ENCODE data around the gene HIKESHI.
A peak's percentile ranks its signal among the peaks of the same experiment; 100 is the strongest.
"Not testable (repeated sequence)": the region's sequence is repeated elsewhere in the genome, so short reads cannot be mapped to it uniquely, and the experiment has no call there.

Gene HIKESHI

DNA sequence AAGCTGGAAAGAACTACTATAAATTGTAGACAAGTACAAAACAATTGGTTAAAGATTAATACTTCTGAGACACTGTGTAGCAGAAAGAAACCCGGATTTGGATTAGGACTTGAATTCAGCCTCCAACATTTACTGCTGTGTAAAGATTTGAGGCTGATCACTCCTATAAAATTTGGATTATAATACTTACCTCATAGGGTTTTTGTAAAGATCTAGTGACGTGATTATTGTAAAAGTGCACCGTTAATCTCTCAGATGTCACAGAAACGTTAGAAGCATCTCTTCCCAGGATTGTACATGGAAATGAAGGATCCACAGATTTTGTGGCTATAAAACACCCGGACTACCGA lies 323 bp upstream of the HIKESHI start:
- no peak overlapping the region for H3K27ac ChIP-seq (ENCODE audit: low read length)

DNA sequence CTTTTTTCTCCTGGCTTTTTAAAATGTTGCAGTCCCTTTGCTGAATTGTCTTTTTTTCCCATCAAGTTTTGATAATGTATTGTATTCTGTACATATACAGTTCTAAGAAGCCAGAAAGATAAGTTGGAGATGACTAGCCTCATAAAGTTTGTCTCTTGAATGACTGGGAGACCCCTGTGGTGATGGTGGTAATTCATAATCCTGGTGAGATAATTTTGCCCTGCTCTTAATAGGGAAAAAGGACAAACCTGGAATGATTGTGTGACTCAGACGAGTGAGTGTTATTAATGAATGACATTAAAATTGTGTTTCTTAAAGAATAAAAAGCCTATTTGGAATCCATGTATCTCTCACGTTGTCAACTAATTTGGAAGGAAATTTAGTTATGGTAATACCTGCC lies 1.2 kb downstream of the HIKESHI start:
- Histone ChIP-seq H3K27ac (ENCODE audit: low read length) (no peak overlapping the region), H3K9me3 (ENCODE audit: control insufficient read depth, low read depth, low read length) (no peaks in the 10 kb centered on the region), H3K4me3 (ENCODE audit: low read length) (peak overlapping the region; percentile 92), H3K36me3 (ENCODE audit: control insufficient read depth, low read depth, low read length) (no peaks in the 10 kb centered on the region), H3K27me3 (ENCODE audit: control insufficient read depth, insufficient read depth, low read length) (no peaks in the 10 kb centered on the region), H3K4me1 (ENCODE audit: control insufficient read depth, low read depth, low read length) (peaks cover 9% of the 10 kb centered on the region), H3K9ac (ENCODE audit: low read length) (peak overlapping the region; percentile 91)

More for the DNA sequence above, 323 bp upstream of the HIKESHI start:
- Histone ChIP-seq H3K27me3 (ENCODE audit: control insufficient read depth, insufficient read depth, low read length) (no peaks in the 10 kb centered on the region), H3K9me3 (ENCODE audit: control insufficient read depth, low read depth, low read length) (no peaks in the 10 kb centered on the region), H3K4me3 (ENCODE audit: low read length) (peak overlapping the region; percentile 92), H3K4me1 (ENCODE audit: control insufficient read depth, low read depth, low read length) (peaks cover 9% of the 10 kb centered on the region), H3K9ac (ENCODE audit: low read length) (peak overlapping the region; percentile 91), H3K36me3 (ENCODE audit: control insufficient read depth, low read depth, low read length) (no peaks in the 10 kb centered on the region)

DNA sequence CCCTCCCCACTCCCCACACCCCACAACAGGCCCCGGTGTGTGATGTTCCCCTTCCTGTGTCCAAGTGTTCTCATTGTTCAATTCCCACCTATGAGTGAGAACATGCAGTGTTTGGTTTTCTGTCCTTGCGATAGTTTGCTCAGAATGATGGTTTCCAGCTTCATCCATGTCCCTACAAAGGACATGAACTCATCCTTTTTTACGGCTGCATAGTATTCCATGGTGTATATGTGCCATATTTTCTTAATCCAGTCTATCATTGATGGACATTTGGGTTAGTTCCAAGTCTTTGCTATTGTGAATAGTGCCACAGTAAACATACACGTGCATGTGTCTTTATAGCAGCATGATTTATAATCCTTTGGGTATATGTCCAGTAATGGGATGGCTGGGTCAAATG lies 6.7 kb downstream of the HIKESHI start:
- not testable (repeated sequence) for H3K4me1 ChIP-seq (ENCODE audit: control insufficient read depth, low read depth, low read length); H3K36me3 ChIP-seq (ENCODE audit: control insufficient read depth, low read depth, low read length); H3K9ac ChIP-seq (ENCODE audit: low read length); H3K9me3 ChIP-seq (ENCODE audit: control insufficient read depth, low read depth, low read length); H3K27ac ChIP-seq (ENCODE audit: low read length); H3K4me3 ChIP-seq (ENCODE audit: low read length); H3K27me3 ChIP-seq (ENCODE audit: control insufficient read depth, insufficient read depth, low read length)

DNA sequence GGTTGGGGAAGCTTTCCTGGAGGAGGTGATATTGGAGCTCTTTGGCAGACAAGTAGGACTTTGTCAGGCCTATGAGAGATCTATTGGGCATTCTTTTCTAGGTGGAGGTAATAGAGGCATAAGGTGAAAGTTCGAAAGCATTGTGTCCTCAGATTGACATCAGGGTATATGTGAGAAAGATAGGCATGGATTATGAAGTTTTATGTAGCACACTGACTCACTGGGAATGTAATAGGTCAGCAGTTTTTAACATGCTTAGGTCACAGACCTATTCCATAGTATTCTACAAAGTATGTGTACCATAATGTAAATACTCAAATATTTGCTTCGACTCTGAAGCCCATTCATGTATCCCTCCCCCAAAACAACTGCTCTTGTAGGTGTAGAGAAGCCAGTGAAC lies 11.8 kb downstream of the HIKESHI start:
- no peaks in the 10 kb centered on the region for H3K4me1 ChIP-seq (ENCODE audit: control insufficient read depth, low read depth, low read length)
- no peaks in the 10 kb centered on the region for H3K9me3 ChIP-seq (ENCODE audit: control insufficient read depth, low read depth, low read length)
- H3K27me3 ChIP-seq (ENCODE audit: control insufficient read depth, insufficient read depth, low read length) = no peaks in the 10 kb centered on the region
- H3K27ac ChIP-seq (ENCODE audit: low read length) = no peak overlapping the region
- H3K9ac ChIP-seq (ENCODE audit: low read length) = no peak overlapping the region
- peaks cover 5% of the 10 kb centered on the region for H3K36me3 ChIP-seq (ENCODE audit: control insufficient read depth, low read depth, low read length)
- H3K4me3 ChIP-seq (ENCODE audit: low read length) = no peak overlapping the region

DNA sequence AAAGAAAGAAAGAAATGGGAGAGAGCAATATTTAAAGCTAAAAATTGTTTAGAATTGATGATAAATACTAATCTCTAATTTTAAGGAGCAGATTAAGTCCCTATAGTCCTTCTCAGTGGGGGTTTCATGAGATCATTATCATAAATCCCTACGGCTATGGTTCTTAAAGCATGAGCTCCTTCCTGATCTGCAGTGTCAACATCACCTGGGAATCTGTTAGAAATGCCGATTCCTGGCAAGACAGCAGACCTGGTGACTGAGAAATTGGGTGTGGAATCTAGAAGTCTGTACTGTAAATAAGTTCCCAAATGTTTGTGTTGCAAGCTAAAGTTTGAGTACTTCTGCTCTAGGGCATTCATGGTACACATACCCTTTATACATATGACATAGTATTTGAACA lies 12.6 kb downstream of the HIKESHI start:
- peaks cover 7% of the 10 kb centered on the region for H3K36me3 ChIP-seq (ENCODE audit: control insufficient read depth, low read depth, low read length)
- H3K9ac ChIP-seq (ENCODE audit: low read length) = no peak overlapping the region
- no peaks in the 10 kb centered on the region for H3K27me3 ChIP-seq (ENCODE audit: control insufficient read depth, insufficient read depth, low read length)
- no peaks in the 10 kb centered on the region for H3K4me1 ChIP-seq (ENCODE audit: control insufficient read depth, low read depth, low read length)
- no peak overlapping the region for H3K4me3 ChIP-seq (ENCODE audit: low read length)
- no peaks in the 10 kb centered on the region for H3K9me3 ChIP-seq (ENCODE audit: control insufficient read depth, low read depth, low read length)
- no peak overlapping the region for H3K27ac ChIP-seq (ENCODE audit: low read length)

DNA sequence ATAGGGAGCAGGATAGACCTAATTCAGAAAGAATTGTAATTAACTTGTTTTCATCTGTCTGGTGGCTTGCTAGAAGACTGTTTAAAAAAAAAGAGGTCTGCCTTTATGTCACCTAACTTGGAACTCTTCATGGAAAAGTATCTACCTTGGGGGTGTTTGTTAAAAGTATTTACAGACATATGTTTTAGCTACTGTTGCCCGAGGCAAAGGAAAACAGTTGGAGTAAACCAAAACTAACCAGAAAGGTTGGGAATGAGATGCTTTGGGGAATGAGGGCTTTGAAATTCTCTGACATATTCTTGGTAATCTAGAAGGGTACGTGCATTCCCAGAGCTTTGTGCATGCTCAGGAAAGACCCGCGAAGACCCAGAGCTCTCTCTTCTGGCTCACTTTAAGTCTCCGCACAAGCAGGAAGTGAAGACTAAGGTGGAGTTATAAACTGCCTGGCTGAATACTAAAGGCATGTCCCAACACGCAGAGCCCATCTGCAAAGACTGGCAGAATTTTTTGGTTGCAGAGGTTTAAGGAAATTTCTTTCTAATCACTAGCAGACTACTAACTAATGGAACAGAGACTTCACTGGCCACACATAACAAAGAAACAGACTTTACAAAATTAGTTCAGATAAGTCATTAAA lies 33.2 kb downstream of the HIKESHI start:
- H3K36me3 ChIP-seq (ENCODE audit: control insufficient read depth, low read depth, low read length) = peaks cover 10% of the 10 kb centered on the region
- H3K9ac ChIP-seq (ENCODE audit: low read length) = no peak overlapping the region
- no peaks in the 10 kb centered on the region for H3K4me1 ChIP-seq (ENCODE audit: control insufficient read depth, low read depth, low read length)
- no peak overlapping the region for H3K27ac ChIP-seq (ENCODE audit: low read length)
- no peaks in the 10 kb centered on the region for H3K27me3 ChIP-seq (ENCODE audit: control insufficient read depth, insufficient read depth, low read length)
- no peak overlapping the region for H3K4me3 ChIP-seq (ENCODE audit: low read length)
- H3K9me3 ChIP-seq (ENCODE audit: control insufficient read depth, low read depth, low read length) = no peaks in the 10 kb centered on the region

DNA sequence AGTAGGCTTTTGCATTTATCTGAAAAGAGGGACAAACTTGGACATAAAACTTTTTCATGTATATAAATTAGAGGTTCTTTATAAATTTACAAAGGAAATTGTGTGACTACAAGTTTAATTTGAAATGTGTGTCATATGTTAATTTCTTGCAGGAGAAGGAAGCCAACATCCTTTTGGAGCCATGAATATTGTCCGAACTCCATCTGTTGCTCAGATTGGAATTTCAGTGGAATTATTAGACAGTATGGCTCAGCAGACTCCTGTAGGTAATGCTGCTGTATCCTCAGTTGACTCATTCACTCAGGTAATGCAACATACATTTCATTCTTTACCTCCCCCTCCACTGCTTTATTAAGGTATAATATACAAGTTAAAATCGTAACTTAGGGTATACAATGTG lies 35.2 kb downstream of the HIKESHI start:
- H3K27ac ChIP-seq (ENCODE audit: low read length) = no peak overlapping the region
- no peak overlapping the region for H3K9ac ChIP-seq (ENCODE audit: low read length)
- H3K4me3 ChIP-seq (ENCODE audit: low read length) = no peak overlapping the region
- H3K9me3 ChIP-seq (ENCODE audit: control insufficient read depth, low read depth, low read length) = no peaks in the 10 kb centered on the region
- no peaks in the 10 kb centered on the region for H3K27me3 ChIP-seq (ENCODE audit: control insufficient read depth, insufficient read depth, low read length)
- H3K36me3 ChIP-seq (ENCODE audit: control insufficient read depth, low read depth, low read length) = peaks cover 10% of the 10 kb centered on the region
- no peaks in the 10 kb centered on the region for H3K4me1 ChIP-seq (ENCODE audit: control insufficient read depth, low read depth, low read length)

DNA sequence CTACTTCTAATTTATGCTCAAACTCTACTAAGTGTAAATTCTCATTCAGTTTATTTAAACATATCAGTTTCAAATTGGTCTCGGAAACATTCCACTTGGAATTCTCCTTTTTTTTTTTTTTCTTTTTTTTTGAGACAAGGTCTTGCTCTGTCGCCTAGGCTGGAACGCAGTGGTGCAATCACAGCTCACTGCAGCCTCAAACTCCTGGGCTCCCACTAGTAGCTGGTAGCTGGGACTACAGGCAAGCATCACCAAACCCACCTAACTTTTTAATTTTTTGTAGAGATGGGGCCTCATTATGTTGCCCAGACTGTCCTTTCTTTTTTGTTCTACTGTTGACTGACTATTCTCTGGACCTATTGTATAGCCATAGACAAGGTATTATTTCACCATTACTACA lies 39.3 kb downstream of the HIKESHI start:
- Histone ChIP-seq H3K9me3 (ENCODE audit: control insufficient read depth, low read depth, low read length) (no peaks in the 10 kb centered on the region), H3K27ac (ENCODE audit: low read length) (no peak overlapping the region), H3K4me3 (ENCODE audit: low read length) (no peak overlapping the region), H3K9ac (ENCODE audit: low read length) (no peak overlapping the region), H3K4me1 (ENCODE audit: control insufficient read depth, low read depth, low read length) (no peaks in the 10 kb centered on the region), H3K27me3 (ENCODE audit: control insufficient read depth, insufficient read depth, low read length) (no peaks in the 10 kb centered on the region), H3K36me3 (ENCODE audit: control insufficient read depth, low read depth, low read length) (peaks cover 10% of the 10 kb centered on the region)

DNA sequence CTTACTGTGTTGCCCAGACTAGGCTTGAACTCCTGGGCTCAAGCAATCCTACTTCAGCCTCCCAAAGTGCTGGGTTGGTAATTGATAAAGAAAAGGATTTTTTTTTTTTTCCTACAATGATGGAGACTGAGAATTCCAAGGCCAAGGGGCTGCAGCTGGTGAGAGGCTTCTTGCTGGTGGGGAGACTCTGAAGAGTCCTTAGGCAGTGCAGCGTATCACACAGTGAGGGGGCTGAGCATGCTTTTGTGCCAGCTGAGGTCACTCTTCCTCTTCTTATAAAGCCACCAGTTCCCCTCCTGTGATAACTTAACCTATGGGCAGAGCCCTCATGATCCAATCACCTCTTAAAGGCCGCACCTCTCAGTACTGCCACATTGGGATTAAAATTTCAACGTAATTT lies 44.5 kb downstream of the HIKESHI start:
- Histone ChIP-seq H3K36me3 (ENCODE audit: control insufficient read depth, low read depth, low read length) (peaks cover 3% of the 10 kb centered on the region), H3K27me3 (ENCODE audit: control insufficient read depth, insufficient read depth, low read length) (no peaks in the 10 kb centered on the region), H3K9ac (ENCODE audit: low read length) (no peak overlapping the region)

DNA sequence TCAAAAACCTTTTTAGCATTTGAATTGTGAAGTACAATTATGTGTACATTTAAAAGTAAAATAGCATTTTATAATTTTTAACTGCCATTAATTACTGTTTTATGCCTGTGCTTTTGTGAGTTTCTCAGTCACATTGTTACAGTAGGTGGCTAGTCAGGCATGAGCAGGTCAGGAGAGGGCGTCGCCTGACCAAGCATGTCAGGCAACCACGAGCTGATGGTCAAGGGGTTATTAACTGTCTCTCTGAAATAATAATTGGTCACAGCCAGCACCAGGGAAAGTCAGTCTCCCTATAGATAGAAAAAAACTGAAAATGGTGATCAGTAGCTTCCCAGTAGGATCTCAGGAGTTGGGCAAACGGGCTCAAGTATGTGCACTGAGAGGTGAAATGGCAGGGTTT lies 53.2 kb downstream of the HIKESHI start:
- H3K9me3 ChIP-seq (ENCODE audit: control insufficient read depth, low read depth, low read length) = no peaks in the 10 kb centered on the region
- peaks cover 17% of the 10 kb centered on the region for H3K4me1 ChIP-seq (ENCODE audit: control insufficient read depth, low read depth, low read length)
- H3K9ac ChIP-seq (ENCODE audit: low read length) = no peak overlapping the region
- H3K4me3 ChIP-seq (ENCODE audit: low read length) = no peak overlapping the region
- no peaks in the 10 kb centered on the region for H3K36me3 ChIP-seq (ENCODE audit: control insufficient read depth, low read depth, low read length)
- no peaks in the 10 kb centered on the region for H3K27me3 ChIP-seq (ENCODE audit: control insufficient read depth, insufficient read depth, low read length)
- H3K27ac ChIP-seq (ENCODE audit: low read length) = no peak overlapping the region

More for the DNA sequence above, 44.5 kb downstream of the HIKESHI start:
- Histone ChIP-seq H3K9me3 (ENCODE audit: control insufficient read depth, low read depth, low read length) (no peaks in the 10 kb centered on the region), H3K4me1 (ENCODE audit: control insufficient read depth, low read depth, low read length) (no peaks in the 10 kb centered on the region), H3K27ac (ENCODE audit: low read length) (no peak overlapping the region), H3K4me3 (ENCODE audit: low read length) (no peak overlapping the region)

DNA sequence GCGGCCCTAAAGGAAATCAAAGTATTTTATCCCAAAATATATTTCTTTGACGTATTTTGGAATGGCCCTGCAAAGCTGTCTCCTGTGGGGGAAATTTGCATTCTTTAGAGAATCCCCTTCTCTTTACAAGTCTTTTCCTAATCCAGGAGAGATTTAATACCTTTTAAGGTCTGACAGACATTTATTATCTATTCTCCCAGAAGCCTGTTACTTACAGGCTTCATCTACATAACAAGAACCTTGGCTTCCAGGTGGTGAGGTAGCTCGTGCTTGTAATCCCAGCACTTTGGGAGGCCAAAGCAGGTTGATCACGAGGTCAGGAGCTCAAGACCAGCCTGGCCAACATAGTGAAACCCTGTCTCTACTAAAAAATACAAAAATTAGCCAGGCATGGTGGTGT lies 55.4 kb downstream of the HIKESHI start:
- not testable (repeated sequence) for H3K9me3 ChIP-seq (ENCODE audit: control insufficient read depth, low read depth, low read length); H3K36me3 ChIP-seq (ENCODE audit: control insufficient read depth, low read depth, low read length); H3K4me3 ChIP-seq (ENCODE audit: low read length); H3K9ac ChIP-seq (ENCODE audit: low read length); H3K27me3 ChIP-seq (ENCODE audit: control insufficient read depth, insufficient read depth, low read length)
- peaks cover 17% of the 10 kb centered on the region for H3K4me1 ChIP-seq (ENCODE audit: control insufficient read depth, low read depth, low read length)
- peak overlapping the region; percentile 57 for H3K27ac ChIP-seq (ENCODE audit: low read length)

DNA sequence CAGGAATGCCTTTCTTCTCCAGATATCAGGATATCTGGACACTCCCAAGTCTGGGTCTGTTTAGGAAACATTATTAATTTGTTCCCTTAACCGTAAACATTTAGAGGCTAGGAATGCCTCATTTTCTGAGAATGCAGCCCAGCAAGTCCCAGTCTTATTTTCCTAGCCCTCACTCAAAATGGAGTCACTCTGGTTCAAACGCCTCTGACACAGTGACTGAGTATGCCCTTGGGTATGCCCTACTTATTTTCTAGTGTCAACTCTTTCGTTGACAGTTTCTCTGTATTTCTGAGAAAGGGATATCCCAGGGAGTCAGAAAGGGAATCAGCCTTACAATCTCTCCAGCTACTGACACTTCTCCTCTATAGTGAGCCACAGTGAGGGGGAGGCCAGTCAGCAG lies 56.7 kb downstream of the HIKESHI start:
- no peaks in the 10 kb centered on the region for H3K27me3 ChIP-seq (ENCODE audit: control insufficient read depth, insufficient read depth, low read length)
- peaks cover 4% of the 10 kb centered on the region for H3K9me3 ChIP-seq (ENCODE audit: control insufficient read depth, low read depth, low read length)
- no peak overlapping the region for H3K27ac ChIP-seq (ENCODE audit: low read length)
- no peak overlapping the region for H3K9ac ChIP-seq (ENCODE audit: low read length)
- no peaks in the 10 kb centered on the region for H3K36me3 ChIP-seq (ENCODE audit: control insufficient read depth, low read depth, low read length)
- H3K4me3 ChIP-seq (ENCODE audit: low read length) = no peak overlapping the region
- peaks cover 17% of the 10 kb centered on the region for H3K4me1 ChIP-seq (ENCODE audit: control insufficient read depth, low read depth, low read length)
